Measurements from ENCODE around the gene PCSK5.

The PCSK5 gene

GRCh38 chr9:76373784-76374474 lies 483.5 kb downstream of the PCSK5 start:
- TF ChIP-seq CTCF (IDR thresholded peaks at IDR 0.05; ENCODE audit: low read depth, low read length, missing control alignments) = no peak
- DNase-seq (ENCODE audit: low read depth) = no peak
- H3K4me3 ChIP-seq (ENCODE audit: low read depth, low read length) = no peak overlapping the region

- DNase-seq (ENCODE audit: low read depth) = no peak
- no peak overlapping the region for H3K4me3 ChIP-seq (ENCODE audit: low read depth, low read length)
- no peak for TF ChIP-seq CTCF (IDR thresholded peaks at IDR 0.05; ENCODE audit: low read depth, low read length, missing control alignments)
Observed at GRCh38 chr9:76374783-76375559, 484.5 kb downstream of the PCSK5 start.

- H3K4me3 ChIP-seq (ENCODE audit: low read depth, low read length) = no peak overlapping the region
- no peak for DNase-seq (ENCODE audit: low read depth)
- TF ChIP-seq CTCF (IDR thresholded peaks at IDR 0.05; ENCODE audit: low read depth, low read length, missing control alignments) = no peak
Observed at GRCh38 chr9:76377791-76378190, 487.3 kb downstream of the PCSK5 start.

- TF ChIP-seq CTCF (IDR thresholded peaks at IDR 0.05; ENCODE audit: low read depth, low read length, missing control alignments) = no peak
- H3K4me3 ChIP-seq (ENCODE audit: low read depth, low read length) = no peak overlapping the region
- DNase-seq (ENCODE audit: low read depth) = no peak
Observed at GRCh38 chr9:76378367-76379073, 488.0 kb downstream of the PCSK5 start.

GRCh38 chr9:76379494-76379893 lies 489.0 kb downstream of the PCSK5 start:
- no peak for DNase-seq (ENCODE audit: low read depth)
- TF ChIP-seq CTCF (IDR thresholded peaks at IDR 0.05; ENCODE audit: low read depth, low read length, missing control alignments) = no peak
- no peak overlapping the region for H3K4me3 ChIP-seq (ENCODE audit: low read depth, low read length)

- no peak for TF ChIP-seq CTCF (IDR thresholded peaks at IDR 0.05; ENCODE audit: low read depth, low read length, missing control alignments)
- no peak for DNase-seq (ENCODE audit: low read depth)
- H3K4me3 ChIP-seq (ENCODE audit: low read depth, low read length) = no peak overlapping the region
Observed at GRCh38 chr9:76390656-76391055, 500.2 kb downstream of the PCSK5 start.
